ENCODE measurements around the gene CLEC6A.
"Not testable (repeated sequence)": the region's sequence is repeated elsewhere in the genome, so short reads cannot be mapped to it uniquely, and the experiment has no call there.

The CLEC6A gene

DNA sequence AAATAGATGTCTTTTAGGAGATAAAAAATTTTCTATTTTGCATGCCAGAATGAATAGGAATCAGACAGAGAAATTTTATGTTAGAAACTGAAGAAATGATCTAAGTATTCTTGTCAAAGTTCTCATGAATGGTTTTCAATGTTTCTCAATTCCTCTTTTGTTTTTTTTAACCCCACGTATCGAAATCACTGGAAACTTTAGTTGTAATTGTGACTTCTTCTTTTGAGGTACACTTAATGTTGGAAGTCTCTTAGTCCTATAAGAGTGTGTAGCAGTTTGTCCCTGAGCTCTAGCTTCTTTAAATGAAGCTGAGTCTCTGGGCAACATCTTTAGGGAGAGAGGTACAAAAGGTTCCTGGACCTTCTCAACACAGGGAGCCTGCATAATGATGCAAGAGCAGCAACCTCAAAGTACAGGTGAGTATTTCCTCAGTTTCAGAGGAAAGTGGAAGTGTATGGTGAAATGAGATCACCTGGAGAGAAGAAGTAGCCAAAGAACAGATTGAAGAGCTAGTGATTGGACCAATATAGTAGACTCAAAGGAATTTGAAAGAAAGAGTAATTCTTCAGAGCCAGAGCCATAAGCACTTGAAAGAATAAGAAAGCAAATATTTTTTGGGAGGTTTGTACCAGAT is at the start of gene CLEC6A:
CLEC6A (plus strand) TSS at position 236 of the 634 bp plus-strand sequence; CDS start at position 386, 150 bp downstream.
- H4K20me1 ChIP-seq, result no peaks in the 10 kb centered on the region
- H3K9ac ChIP-seq, result peak within 1 kb of the TSS in 2 of 11 experiments; percentile 61 to 71; a peak in 3 of 22 replicates
- H3K4me1 ChIP-seq, result peaks cover 0 to 63% (median 2%) of the 10 kb centered on the region in 10 experiments; a peak in 9 of 20 replicates
- peak within 1 kb of the TSS in 5 of 11 experiments; percentile 32 to 91 (median 62); a peak in 8 of 22 replicates for H3K4me2 ChIP-seq
- peaks cover 0 to 10% (median 0%) of the 10 kb centered on the region in 11 experiments; a peak in 3 of 22 replicates for H3K9me3 ChIP-seq (replicated peaks in 1 of 11)
- H3K27me3 ChIP-seq, result no peaks in the 10 kb centered on the region
- H3K4me3 ChIP-seq, result peak within 1 kb of the TSS in 2 of 10 experiments; percentile 25 to 35; a peak in 3 of 20 replicates
- H3K27ac ChIP-seq, result peak within 1 kb of the TSS in 3 of 11 experiments; percentile 33 to 68 (median 65); a peak in 4 of 22 replicates
- peaks cover 0 to 4% (median 0%) of the 10 kb centered on the region in 11 experiments; a peak in 2 of 22 replicates for H3K36me3 ChIP-seq
- TF ChIP-seq Cebpa-rat (IDR thresholded peaks at IDR 0.05), result no peak

GRCh38 chr12:8419576-8419975 is 36.2 kb upstream of the CLEC6A start:
- H4K20me1 ChIP-seq, result not testable (repeated sequence)

GRCh38 chr12:8420506-8420905 is 35.3 kb upstream of the CLEC6A start:
- Histone ChIP-seq H3K4me2 (no peak overlapping the region), H3K9ac (no peak overlapping the region), H4K20me1 (no peaks in the 10 kb centered on the region), H3K36me3 (no peaks in the 10 kb centered on the region), H3K9me3 (replicated peaks in 1 of 11) (no peaks in the 10 kb centered on the region), H3K4me3 (no peak overlapping the region), H3K27ac (no peak overlapping the region), H3K27me3 (no peaks in the 10 kb centered on the region), H3K4me1 (no peaks in the 10 kb centered on the region)
- TF ChIP-seq Cebpa-rat (IDR thresholded peaks at IDR 0.05), result no peak

More at GRCh38 chr12:8419576-8419975, 36.2 kb upstream of the CLEC6A start:
- not testable (repeated sequence) for H3K4me3 ChIP-seq; H3K27me3 ChIP-seq; H3K36me3 ChIP-seq; H3K4me2 ChIP-seq; H3K4me1 ChIP-seq; H3K27ac ChIP-seq; H3K9ac ChIP-seq; H3K9me3 ChIP-seq (replicated peaks in 1 of 11)

- H3K27ac ChIP-seq; H3K27me3 ChIP-seq; H3K4me3 ChIP-seq; H3K9me3 ChIP-seq (replicated peaks in 1 of 11); H3K4me1 ChIP-seq; H3K9ac ChIP-seq; H3K36me3 ChIP-seq; H3K4me2 ChIP-seq; H4K20me1 ChIP-seq: not testable (repeated sequence)
These were observed 11.1 kb upstream of the CLEC6A start for GRCh38 chr12:8444536-8445278.

- no peaks in the 10 kb centered on the region for H4K20me1 ChIP-seq
- H3K36me3 ChIP-seq, result no peaks in the 10 kb centered on the region
- no peak overlapping the region for H3K4me3 ChIP-seq
- no peak for TF ChIP-seq Cebpa-rat (IDR thresholded peaks at IDR 0.05)
- no peaks in the 10 kb centered on the region for H3K27me3 ChIP-seq
- H3K4me1 ChIP-seq, result peaks cover 0 to 7% (median 0%) of the 10 kb centered on the region in 10 experiments; a peak in 1 of 20 replicates
- H3K4me2 ChIP-seq, result no peak overlapping the region
- H3K9ac ChIP-seq, result no peak overlapping the region
- H3K9me3 ChIP-seq (replicated peaks in 1 of 11), result no peaks in the 10 kb centered on the region
- H3K27ac ChIP-seq, result no peak overlapping the region
These were observed 10.0 kb upstream of the CLEC6A start for GRCh38 chr12:8445731-8446130.

DNA sequence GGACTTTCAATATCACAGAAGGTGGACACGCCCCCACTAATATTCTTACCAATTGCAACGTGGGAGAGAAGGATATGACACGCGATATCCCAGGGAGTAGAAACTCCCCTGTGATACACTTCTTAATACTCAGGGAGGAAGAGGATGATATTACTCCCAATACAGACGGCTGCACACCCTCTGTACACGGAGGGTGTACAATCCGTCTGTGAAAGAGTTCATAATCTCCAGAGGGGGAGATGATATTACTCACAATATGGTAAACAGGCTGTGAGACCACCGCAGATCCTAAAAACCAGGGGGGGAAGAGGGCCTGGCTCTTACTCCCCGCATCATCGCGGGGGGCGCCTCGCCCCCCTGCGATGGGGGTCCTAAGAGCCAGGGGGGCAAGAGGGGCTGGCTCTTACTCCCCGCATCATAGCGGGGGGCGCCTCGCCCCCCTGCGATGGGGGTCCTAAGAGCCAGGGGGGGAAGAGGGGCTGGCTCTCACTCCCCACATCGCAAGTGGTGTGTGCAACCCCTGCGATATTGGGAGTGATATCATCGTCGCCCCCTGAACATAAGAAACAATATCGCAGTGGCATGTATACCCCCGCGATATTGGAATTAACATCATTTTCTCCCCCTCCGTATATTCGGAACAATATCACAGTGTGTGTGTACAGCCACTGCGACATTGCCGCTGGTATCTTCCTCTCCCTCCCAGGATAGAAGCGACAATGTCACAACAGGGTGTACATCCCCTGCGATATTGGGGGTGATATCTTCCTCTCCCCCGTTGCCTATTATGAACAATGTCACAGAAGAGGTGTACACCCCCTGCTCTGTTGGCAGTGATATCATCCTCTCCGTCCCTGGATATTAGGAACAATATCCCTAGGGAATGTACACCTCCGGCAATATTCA is 8.9 kb upstream of the CLEC6A start:
- no peak overlapping the region for H3K4me3 ChIP-seq
- no peak overlapping the region for H3K27ac ChIP-seq
- no peaks in the 10 kb centered on the region for H3K36me3 ChIP-seq
- no peak for TF ChIP-seq Cebpa-rat (IDR thresholded peaks at IDR 0.05)
- H3K9me3 ChIP-seq (replicated peaks in 1 of 11), result no peaks in the 10 kb centered on the region
- H4K20me1 ChIP-seq, result no peaks in the 10 kb centered on the region
- H3K4me1 ChIP-seq, result peaks cover 0 to 18% (median 0%) of the 10 kb centered on the region in 10 experiments; a peak in 4 of 20 replicates
- H3K4me2 ChIP-seq, result no peak overlapping the region
- no peak overlapping the region for H3K9ac ChIP-seq
- H3K27me3 ChIP-seq, result no peaks in the 10 kb centered on the region

DNA sequence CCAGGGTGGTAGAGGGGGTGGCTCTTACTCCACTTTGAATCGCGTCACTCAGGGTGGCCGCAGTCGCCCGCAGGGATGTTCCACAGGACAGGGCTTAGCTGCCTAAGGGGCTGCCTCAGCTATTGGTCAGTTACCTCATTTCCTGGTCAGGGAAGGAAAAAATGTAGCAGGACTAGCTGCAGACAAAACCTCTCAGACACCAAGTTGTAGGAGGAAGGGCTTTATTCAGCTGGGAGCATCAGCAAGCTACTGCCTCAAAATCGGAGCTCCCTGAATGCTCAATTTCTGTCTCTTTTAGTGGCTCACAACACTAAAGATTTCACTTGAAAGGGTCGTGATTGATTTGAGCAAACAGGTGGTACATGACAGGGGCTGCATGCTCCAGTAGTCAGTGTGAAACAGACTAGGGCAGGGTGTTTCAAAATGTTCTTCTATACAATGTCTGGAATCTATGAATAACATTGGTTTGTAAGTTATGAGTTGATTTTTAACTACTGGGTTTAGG is 6.4 kb upstream of the CLEC6A start:
- Histone ChIP-seq H4K20me1 (no peaks in the 10 kb centered on the region), H3K9ac (no peak overlapping the region), H3K4me2 (0 out of 22 replicates have a peak overlapping the region, but pooled peaks of 1 of the 11 experiments have one; percentile 19), H3K4me1 (peaks cover 0 to 43% (median 0%) of the 10 kb centered on the region in 10 experiments; a peak in 8 of 20 replicates), H3K36me3 (no peaks in the 10 kb centered on the region), H3K4me3 (no peak overlapping the region), H3K9me3 (replicated peaks in 1 of 11) (no peaks in the 10 kb centered on the region), H3K27me3 (no peaks in the 10 kb centered on the region), H3K27ac (no peak overlapping the region)
- no peak for TF ChIP-seq Cebpa-rat (IDR thresholded peaks at IDR 0.05)

GRCh38 chr12:8452036-8452435 is 3.7 kb upstream of the CLEC6A start:
- Histone ChIP-seq H3K27ac (peak overlapping the region in 4 of 11 experiments; percentile 46 to 75 (median 61); a peak in 6 of 22 replicates), H3K9me3 (replicated peaks in 1 of 11) (no peaks in the 10 kb centered on the region), H3K4me3 (no peak overlapping the region), H3K27me3 (no peaks in the 10 kb centered on the region), H3K4me1 (peaks cover 0 to 68% (median 2%) of the 10 kb centered on the region in 10 experiments; a peak in 9 of 20 replicates), H3K4me2 (peak overlapping the region in 3 of 11 experiments; percentile 44 to 91 (median 86); a peak in 4 of 22 replicates), H3K9ac (no peak overlapping the region), H4K20me1 (no peaks in the 10 kb centered on the region), H3K36me3 (no peaks in the 10 kb centered on the region)
- TF ChIP-seq Cebpa-rat (IDR thresholded peaks at IDR 0.05), result no peak
